ENCODE data around the gene PHOX2A.

PHOX2A gene

DNA sequence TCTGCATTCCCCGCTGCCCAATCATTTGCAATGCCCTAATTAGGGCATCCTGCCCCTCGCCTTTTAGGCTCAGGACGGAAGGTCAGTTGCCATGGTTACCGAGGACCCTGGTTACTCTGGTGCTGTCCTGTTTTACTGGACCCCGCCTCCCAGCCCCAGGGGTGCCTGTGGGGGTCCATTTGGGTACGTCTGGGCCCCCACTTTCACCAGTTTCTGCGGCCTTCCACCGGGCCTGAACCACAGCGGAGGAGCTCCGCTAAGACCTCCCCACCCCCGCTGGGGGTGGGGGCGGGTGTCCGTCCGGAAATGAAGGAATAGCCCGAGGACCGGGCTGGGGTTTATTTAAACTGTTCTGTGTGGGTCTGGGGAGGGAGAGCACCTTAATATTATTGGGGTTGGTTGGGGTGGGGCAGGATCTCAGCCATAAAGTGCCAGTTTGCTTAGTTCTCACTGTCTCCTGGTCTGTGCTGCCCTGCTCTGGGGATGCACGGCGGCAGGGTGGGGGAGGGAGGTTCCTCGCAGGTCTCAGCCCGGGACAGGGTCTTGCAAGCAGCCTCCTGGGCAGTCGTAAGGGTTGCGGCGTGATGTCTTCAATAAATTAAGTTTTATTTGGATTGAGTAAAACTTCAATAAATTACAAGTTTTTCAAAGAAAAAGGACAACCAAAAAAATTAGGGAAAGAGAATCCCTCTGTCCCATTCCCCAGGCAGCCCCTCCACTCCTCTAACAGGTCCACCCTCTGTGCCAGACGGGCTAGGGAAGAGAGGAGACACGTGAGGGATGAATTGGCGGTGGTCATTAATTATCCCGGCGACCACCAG is 5.3 kb downstream of the PHOX2A start:
- no peaks in the 10 kb centered on the region for H3K9me3 ChIP-seq (ENCODE audit: low read length)
- H3K4me1 ChIP-seq (ENCODE audit: insufficient read depth, low read length), result peaks cover 50% of the 10 kb centered on the region
- peaks cover 18 to 28% of the 10 kb centered on the region in 2 donors for H3K27me3 ChIP-seq (ENCODE audit: control insufficient read depth in 1 of 2, insufficient read depth in 2 of 2, low read length in 2 of 2)
- H3K9ac ChIP-seq (ENCODE audit: low read length), result peak overlapping the region; percentile 2
- peaks cover 39% of the 10 kb centered on the region for H3K36me3 ChIP-seq (ENCODE audit: insufficient read depth, low read length)
- peak overlapping the region in 1 of 2 donors; percentile 58 for H3K4me3 ChIP-seq (ENCODE audit: low read depth in 1 of 2, low read length in 2 of 2)
- H3K27ac ChIP-seq (ENCODE audit: low read depth, low read length), result peak overlapping the region; percentile 83

DNA sequence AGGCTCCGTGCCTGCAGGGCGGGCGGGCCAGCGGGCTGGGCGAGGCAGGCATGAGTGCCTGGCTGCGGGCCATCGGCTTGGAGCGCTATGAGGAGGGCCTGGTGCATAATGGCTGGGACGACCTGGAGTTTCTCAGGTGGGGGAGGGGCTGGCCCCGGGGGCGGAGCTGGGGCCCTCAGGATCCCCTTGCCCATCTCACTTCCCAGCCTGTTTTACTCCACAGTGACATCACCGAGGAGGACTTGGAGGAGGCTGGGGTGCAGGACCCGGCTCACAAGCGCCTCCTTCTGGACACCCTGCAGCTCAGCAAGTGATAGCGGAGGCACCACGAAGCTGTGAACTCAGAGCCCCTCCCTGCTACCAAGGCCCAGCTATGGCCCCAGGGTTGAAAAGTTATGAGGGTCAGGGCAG is 5.9 kb downstream of the PHOX2A start:
- Histone ChIP-seq H3K9me3 (ENCODE audit: low read length) (no peaks in the 10 kb centered on the region), H3K27me3 (ENCODE audit: control insufficient read depth in 1 of 2, insufficient read depth in 2 of 2, low read length in 2 of 2) (peaks cover 13 to 22% of the 10 kb centered on the region in 2 donors), H3K27ac (ENCODE audit: low read depth, low read length) (peak overlapping the region; percentile 83), H3K4me1 (ENCODE audit: insufficient read depth, low read length) (peaks cover 50% of the 10 kb centered on the region), H3K4me3 (ENCODE audit: low read depth in 1 of 2, low read length in 2 of 2) (no peak overlapping the region), H3K9ac (ENCODE audit: low read length) (peak overlapping the region; percentile 2), H3K36me3 (ENCODE audit: insufficient read depth, low read length) (peaks cover 46% of the 10 kb centered on the region)

DNA sequence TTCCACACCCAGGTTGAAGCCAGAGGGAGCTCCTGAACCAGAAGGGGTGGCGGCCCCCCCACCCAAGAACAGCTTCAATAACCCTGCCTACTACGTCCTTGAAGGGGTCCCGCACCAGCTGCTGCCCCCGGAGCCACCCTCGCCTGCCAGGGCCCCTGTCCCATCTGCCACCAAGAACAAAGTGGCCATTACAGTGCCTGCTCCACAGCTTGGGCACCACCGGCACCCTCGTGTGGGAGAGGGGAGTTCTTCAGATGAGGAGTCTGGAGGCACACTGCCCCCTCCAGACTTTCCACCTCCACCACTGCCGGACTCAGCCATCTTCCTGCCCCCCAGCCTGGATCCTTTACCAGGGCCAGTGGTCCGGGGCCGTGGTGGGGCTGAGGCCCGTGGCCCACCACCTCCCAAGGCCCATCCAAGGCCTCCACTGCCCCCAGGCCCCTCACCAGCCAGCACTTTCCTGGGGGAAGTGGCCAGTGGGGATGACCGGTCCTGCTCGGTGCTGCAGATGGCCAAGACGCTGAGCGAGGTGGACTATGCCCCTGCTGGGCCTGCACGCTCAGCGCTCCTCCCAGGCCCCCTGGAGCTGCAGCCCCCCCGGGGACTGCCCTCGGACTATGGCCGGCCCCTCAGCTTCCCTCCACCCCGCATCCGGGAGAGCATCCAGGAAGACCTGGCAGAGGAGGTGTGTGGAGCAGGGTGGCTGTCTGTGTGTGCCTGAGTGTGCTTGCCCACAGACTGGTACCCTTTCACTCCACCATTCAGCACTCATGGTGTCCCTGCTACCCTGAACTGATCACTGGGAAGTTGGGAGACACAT is 6.7 kb downstream of the PHOX2A start:
- Histone ChIP-seq H3K36me3 (ENCODE audit: insufficient read depth, low read length) (peaks cover 53% of the 10 kb centered on the region), H3K27ac (ENCODE audit: low read depth, low read length) (peak overlapping the region; percentile 83), H3K4me3 (ENCODE audit: low read depth in 1 of 2, low read length in 2 of 2) (no peak overlapping the region), H3K27me3 (ENCODE audit: control insufficient read depth in 1 of 2, insufficient read depth in 2 of 2, low read length in 2 of 2) (peaks cover 8 to 14% of the 10 kb centered on the region in 2 donors), H3K9me3 (ENCODE audit: low read length) (no peaks in the 10 kb centered on the region), H3K9ac (ENCODE audit: low read length) (no peak overlapping the region), H3K4me1 (ENCODE audit: insufficient read depth, low read length) (peaks cover 50% of the 10 kb centered on the region)

DNA sequence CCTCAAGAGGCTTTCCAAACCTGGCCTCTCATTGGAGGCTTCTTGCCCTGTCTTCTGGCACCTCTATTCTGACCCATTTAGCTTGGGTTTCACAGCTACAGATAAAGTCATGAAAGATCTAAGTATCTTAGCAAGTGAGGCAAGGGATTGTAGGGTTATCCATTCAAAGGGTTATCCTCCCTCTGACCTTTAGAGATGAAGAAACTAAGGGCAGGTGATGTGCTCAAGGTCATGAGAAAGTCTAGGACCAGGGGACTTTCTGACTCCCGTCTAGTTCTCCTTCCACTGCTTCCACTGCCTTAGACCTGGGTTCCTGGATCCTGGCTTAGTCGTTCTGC is 7.2 kb downstream of the PHOX2A start:
- no peaks in the 10 kb centered on the region for H3K9me3 ChIP-seq (ENCODE audit: low read length)
- peaks cover 59% of the 10 kb centered on the region for H3K36me3 ChIP-seq (ENCODE audit: insufficient read depth, low read length)
- H3K4me3 ChIP-seq (ENCODE audit: low read depth in 1 of 2, low read length in 2 of 2), result no peak overlapping the region
- peaks cover 50% of the 10 kb centered on the region for H3K4me1 ChIP-seq (ENCODE audit: insufficient read depth, low read length)
- H3K27ac ChIP-seq (ENCODE audit: low read depth, low read length), result peak overlapping the region; percentile 61
- peaks cover 2 to 10% of the 10 kb centered on the region in 2 donors for H3K27me3 ChIP-seq (ENCODE audit: control insufficient read depth in 1 of 2, insufficient read depth in 2 of 2, low read length in 2 of 2)
- peak overlapping the region; percentile 19 for H3K9ac ChIP-seq (ENCODE audit: low read length)

DNA sequence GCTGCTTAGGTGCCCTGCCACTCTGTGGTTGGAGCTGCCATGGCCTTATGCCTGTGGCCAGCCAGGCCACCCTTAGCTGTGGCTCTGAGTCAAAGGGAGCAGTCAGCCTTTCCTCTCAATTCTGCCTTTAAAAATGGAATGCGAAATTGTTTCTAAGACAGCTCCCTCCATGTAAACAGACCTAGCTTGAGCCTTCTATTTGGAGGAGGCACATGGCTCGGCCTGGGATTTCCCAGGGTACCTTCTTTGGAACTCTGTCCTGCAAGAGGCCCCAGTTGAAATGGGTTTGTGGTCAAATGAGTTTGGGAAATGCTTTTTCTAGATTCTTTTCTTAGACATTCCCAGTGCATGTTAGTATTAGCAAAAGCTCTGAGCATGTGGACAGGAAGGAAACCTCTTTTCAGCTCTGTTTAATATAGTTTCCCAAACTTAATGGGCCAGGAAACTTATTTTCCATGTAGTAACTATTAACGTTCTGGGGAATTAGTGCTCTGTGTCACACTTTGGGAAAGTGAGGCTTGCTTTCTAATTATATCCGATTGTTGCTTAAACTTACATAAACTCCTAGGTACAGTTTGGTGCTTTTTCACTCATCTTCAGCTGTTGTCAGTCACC is 7.8 kb downstream of the PHOX2A start:
- Histone ChIP-seq H3K9ac (ENCODE audit: low read length) (peak overlapping the region; percentile 19), H3K4me3 (ENCODE audit: low read depth in 1 of 2, low read length in 2 of 2) (no peak overlapping the region), H3K27me3 (ENCODE audit: control insufficient read depth in 1 of 2, insufficient read depth in 2 of 2, low read length in 2 of 2) (peaks cover 0 to 8% of the 10 kb centered on the region in 2 donors), H3K27ac (ENCODE audit: low read depth, low read length) (peak overlapping the region; percentile 43), H3K36me3 (ENCODE audit: insufficient read depth, low read length) (peaks cover 64% of the 10 kb centered on the region), H3K4me1 (ENCODE audit: insufficient read depth, low read length) (peaks cover 50% of the 10 kb centered on the region), H3K9me3 (ENCODE audit: low read length) (no peaks in the 10 kb centered on the region)

DNA sequence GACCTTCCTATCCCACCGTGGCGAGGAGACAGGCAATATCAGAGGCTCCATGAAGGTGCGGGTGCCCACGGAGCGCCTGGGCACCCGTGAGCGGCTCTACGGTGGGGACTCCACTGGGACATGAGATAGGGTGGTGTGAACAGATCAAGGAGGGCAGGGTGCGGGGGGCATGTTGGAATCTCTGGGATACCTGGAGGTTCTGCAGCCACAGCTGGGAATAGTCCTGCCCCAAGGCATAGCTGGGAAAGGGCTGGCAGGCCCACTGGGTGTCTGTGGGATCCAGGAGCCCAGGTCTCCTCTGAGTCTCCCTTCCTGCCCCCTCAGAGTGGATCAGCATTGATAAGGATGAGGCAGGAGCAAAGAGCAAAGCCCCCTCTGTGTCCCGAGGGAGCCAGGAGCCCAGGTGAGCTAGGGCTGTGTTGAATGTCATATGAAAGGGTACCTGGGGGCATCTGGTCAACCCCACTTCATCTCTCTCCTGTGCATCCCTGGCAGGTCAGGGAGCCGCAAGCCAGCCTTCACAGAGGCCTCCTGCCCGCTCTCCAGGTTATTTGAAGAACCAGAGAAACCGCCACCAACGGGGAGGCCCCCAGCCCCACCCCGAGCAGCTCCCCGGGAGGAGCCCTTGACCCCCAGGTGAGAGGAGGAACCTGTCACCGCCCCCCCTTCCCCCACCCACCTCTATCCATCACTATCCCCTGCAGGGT is 8.5 kb downstream of the PHOX2A start:
- peaks cover 0 to 1% of the 10 kb centered on the region in 2 donors for H3K27me3 ChIP-seq (ENCODE audit: control insufficient read depth in 1 of 2, insufficient read depth in 2 of 2, low read length in 2 of 2)
- H3K4me1 ChIP-seq (ENCODE audit: insufficient read depth, low read length), result peaks cover 46% of the 10 kb centered on the region
- no peak overlapping the region for H3K4me3 ChIP-seq (ENCODE audit: low read depth in 1 of 2, low read length in 2 of 2)
- H3K36me3 ChIP-seq (ENCODE audit: insufficient read depth, low read length), result peaks cover 71% of the 10 kb centered on the region
- no peaks in the 10 kb centered on the region for H3K9me3 ChIP-seq (ENCODE audit: low read length)
- H3K27ac ChIP-seq (ENCODE audit: low read depth, low read length), result peak overlapping the region; percentile 43
- no peak overlapping the region for H3K9ac ChIP-seq (ENCODE audit: low read length)

DNA sequence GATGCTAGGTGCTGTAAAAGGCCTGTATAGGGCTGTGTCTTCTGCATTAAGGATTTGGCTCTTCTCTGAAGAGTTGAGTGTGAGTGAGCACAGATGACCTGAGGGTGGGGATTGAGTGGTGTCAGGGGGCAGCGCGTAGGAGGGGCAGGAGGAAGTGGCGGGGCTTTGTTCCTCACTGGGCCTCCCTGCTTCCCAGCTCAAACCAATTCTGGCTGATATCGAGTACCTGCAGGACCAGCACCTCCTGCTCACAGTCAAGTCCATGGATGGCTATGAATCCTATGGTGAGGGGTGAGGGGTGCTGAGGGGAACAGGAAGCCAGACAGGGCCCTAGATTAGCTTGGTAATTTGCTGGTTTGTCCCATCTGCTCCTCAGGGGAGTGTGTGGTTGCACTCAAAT is 9.1 kb downstream of the PHOX2A start:
- H3K27me3 ChIP-seq (ENCODE audit: control insufficient read depth in 1 of 2, insufficient read depth in 2 of 2, low read length in 2 of 2), result no peaks in the 10 kb centered on the region
- no peak overlapping the region for H3K4me3 ChIP-seq (ENCODE audit: low read depth in 1 of 2, low read length in 2 of 2)
- peaks cover 41% of the 10 kb centered on the region for H3K4me1 ChIP-seq (ENCODE audit: insufficient read depth, low read length)
- H3K9ac ChIP-seq (ENCODE audit: low read length), result no peak overlapping the region
- H3K27ac ChIP-seq (ENCODE audit: low read depth, low read length), result no peak overlapping the region
- H3K36me3 ChIP-seq (ENCODE audit: insufficient read depth, low read length), result peaks cover 77% of the 10 kb centered on the region
- H3K9me3 ChIP-seq (ENCODE audit: low read length), result no peaks in the 10 kb centered on the region

DNA sequence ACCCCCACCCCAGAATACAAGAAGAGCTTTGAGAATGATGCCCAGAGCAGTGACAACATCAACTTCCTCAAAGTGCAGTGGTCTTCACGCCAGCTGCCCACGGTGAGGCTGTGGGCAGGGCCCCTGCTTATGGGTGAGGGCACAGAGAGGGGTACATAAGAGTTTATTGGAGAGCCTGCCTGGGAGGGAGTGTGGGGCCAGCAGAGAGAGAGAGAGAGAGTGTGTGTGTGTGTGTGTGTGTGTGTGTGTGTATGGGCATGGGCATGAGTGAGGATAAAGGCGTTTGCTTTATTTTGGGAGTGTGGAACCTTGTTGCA is 9.5 kb downstream of the PHOX2A start:
- Histone ChIP-seq H3K4me3 (ENCODE audit: low read depth in 1 of 2, low read length in 2 of 2) (no peak overlapping the region), H3K4me1 (ENCODE audit: insufficient read depth, low read length) (peaks cover 39% of the 10 kb centered on the region), H3K27ac (ENCODE audit: low read depth, low read length) (no peak overlapping the region), H3K36me3 (ENCODE audit: insufficient read depth, low read length) (peaks cover 81% of the 10 kb centered on the region), H3K9ac (ENCODE audit: low read length) (no peak overlapping the region), H3K27me3 (ENCODE audit: control insufficient read depth in 1 of 2, insufficient read depth in 2 of 2, low read length in 2 of 2) (no peaks in the 10 kb centered on the region), H3K9me3 (ENCODE audit: low read length) (no peaks in the 10 kb centered on the region)

DNA sequence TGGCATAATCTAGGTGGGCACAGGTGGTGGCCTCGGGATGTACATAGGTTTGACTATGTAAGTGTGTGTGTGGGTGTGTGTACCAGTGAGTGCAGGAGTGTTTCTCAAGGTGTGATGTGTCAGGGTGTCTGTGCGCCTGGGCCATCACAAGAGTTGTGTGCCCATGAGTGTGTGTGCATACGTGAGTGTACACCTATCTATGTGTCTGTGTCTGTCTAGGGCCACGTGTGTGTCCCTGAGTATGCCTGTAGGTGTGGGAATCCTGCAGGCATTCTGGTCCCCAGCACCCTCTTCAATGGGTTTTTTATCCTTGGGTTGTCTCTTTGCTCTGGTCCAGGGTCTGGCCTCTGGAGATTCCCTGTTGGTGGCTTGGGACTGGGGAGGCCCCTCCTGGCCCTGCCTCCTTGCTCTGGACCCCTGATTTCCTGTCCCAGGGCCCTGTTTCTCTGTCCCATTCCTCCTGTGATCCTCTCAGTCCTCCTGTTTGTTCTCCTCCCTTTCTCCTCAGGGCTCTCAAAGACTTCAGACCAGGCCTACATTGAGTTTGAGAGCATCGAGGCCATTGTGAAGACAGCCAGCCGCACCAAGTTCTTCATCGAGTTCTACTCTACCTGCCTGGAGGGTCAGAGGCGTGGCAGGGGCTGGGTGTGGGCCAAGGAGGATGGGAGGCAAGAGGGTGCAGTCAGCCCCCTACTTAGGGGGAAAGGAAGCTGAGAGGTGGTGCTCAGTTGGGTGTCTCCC is 10.0 kb downstream of the PHOX2A start:
- Histone ChIP-seq H3K27me3 (ENCODE audit: control insufficient read depth in 1 of 2, insufficient read depth in 2 of 2, low read length in 2 of 2) (no peaks in the 10 kb centered on the region), H3K27ac (ENCODE audit: low read depth, low read length) (no peak overlapping the region), H3K9me3 (ENCODE audit: low read length) (no peaks in the 10 kb centered on the region), H3K4me1 (ENCODE audit: insufficient read depth, low read length) (peaks cover 34% of the 10 kb centered on the region), H3K36me3 (ENCODE audit: insufficient read depth, low read length) (peaks cover 87% of the 10 kb centered on the region), H3K4me3 (ENCODE audit: low read depth in 1 of 2, low read length in 2 of 2) (no peak overlapping the region), H3K9ac (ENCODE audit: low read length) (no peak overlapping the region)

DNA sequence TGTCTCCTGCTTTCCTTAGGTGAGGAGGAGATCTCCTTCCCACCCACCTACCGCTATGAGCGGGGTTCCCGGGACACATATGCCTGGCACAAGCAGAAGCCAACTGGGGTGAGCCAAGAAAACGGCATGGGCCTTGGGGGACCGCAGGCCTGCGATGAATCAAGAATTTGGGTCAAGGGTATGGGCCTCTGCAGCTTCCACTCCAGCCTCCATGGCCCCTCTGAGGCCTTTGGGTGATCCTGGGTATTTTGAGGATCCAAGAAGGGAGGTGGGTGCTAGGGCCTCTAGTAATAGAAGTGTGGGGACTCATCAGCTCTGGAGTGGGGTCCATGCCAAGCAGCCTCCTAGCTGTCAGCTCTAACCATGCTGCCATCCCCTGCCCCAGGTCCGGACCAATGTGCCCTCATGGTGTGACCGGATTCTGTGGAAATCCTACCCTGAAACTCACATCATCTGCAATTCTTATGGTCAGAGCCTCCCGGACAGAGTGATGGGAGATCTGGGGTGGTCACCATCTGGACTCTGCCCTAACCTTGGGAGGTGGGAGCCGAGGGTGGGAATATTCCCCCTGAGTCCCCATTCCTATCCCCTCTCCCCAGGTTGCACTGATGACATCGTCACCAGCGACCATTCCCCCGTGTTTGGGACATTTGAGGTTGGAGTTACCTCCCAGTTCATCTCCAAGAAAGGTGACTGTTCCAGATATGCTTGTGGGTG is 10.8 kb downstream of the PHOX2A start:
- no peak overlapping the region for H3K4me3 ChIP-seq (ENCODE audit: low read depth in 1 of 2, low read length in 2 of 2)
- H3K27me3 ChIP-seq (ENCODE audit: control insufficient read depth in 1 of 2, insufficient read depth in 2 of 2, low read length in 2 of 2), result no peaks in the 10 kb centered on the region
- peaks cover 94% of the 10 kb centered on the region for H3K36me3 ChIP-seq (ENCODE audit: insufficient read depth, low read length)
- H3K9me3 ChIP-seq (ENCODE audit: low read length), result no peaks in the 10 kb centered on the region
- H3K4me1 ChIP-seq (ENCODE audit: insufficient read depth, low read length), result peaks cover 27% of the 10 kb centered on the region
- H3K27ac ChIP-seq (ENCODE audit: low read depth, low read length), result no peak overlapping the region
- H3K9ac ChIP-seq (ENCODE audit: low read length), result no peak overlapping the region

All from muscle layer of colon (tissue), 2 donors.